HepG2 (cell line): ENCODE data around the gene MINDY3. TPM values are rescaled to one million over a fixed set of nuclear protein-coding genes. Genes with fewer than 3 reads are reported as not detected.

Experiments used
- ATAC-seq: fragments of 200-7000 bp; cut with Tn5 transposase; 3 replicates; pipeline ENCODE4 v1.9.1; 2020; ENCODE audit warnings: mild to moderate bottlenecking, moderate library complexity
- BruUV-seq: library from RNA; stranded (reverse); fragments of 400-500 nt; replicated peaks from 2 replicates; lab custom pipeline; 2021; lab: Mats Ljungman, UMichigan
- CTCF ChIA-PET: fragments of 300-600 bp; formaldehyde crosslinking; extraction: SDS; loops from one replicate; lab custom pipeline; 2021; ENCODE audit warnings: low total read pairs, inconsistent platforms, low intra/inter-chr PET ratio; lab: Yijun Ruan, JAX
- POLR2A ChIA-PET: fragments of 350-600 bp; sonication (Branson Sonifier 250); formaldehyde crosslinking; loops from one replicate; lab custom pipeline; 2020; ENCODE audit warnings: antibody characterized with exemption, inconsistent platforms; lab: Yijun Ruan, JAX
- DNase-seq: peaks from one replicate; pipeline ENCODE4 v3.0.0-alpha.2; 2015; ENCODE audit warnings: low spot score
- FAIRE-seq: peaks from 3 replicates; lab custom pipeline; 2011; peaks lifted over from hg19 to GRCh38; lab: Jason Lieb, UNC
- H2AFZ ChIP-seq: one replicate; pipeline ENCODE4 v1.6.1; 2011; ENCODE audit warnings: low read length, inconsistent platforms
- H3K27ac ChIP-seq: fragments of 300-600 bp; 3 replicates; pipeline ENCODE4 v1.8.0; 2011; ENCODE audit warnings: mixed run types, mild to moderate bottlenecking, mixed read lengths, low read length, inconsistent platforms; ENCODE audit not compliant: insufficient read depth; ENCODE audit errors: extremely low read length
- H3K27me3 ChIP-seq, 2 experiments: fragments of 200-600 bp in 1 of 2; 2 replicates in 1 of 2; 3 replicates in 1 of 2; pipeline versions ENCODE4 v1.6.0 to v1.8.0; 2011; ENCODE audit warnings: low read length in 2 of 2, mild to moderate bottlenecking in 2 of 2, moderate library complexity in 2 of 2, inconsistent platforms in 1 of 2; ENCODE audit not compliant: insufficient read depth in 2 of 2, control insufficient read depth in 1 of 2
- H3K36me3 ChIP-seq, 2 experiments: fragments of 200-600 bp in 1 of 2; replicated peaks in 1 of 2; 2 replicates in 1 of 2; 3 replicates in 1 of 2; pipeline versions ENCODE4 v1.5.1 to v1.8.0; 2011; ENCODE audit warnings: low read length in 2 of 2, inconsistent platforms in 1 of 2; ENCODE audit not compliant: insufficient read depth in 2 of 2, control insufficient read depth in 1 of 2
- H3K4me1 ChIP-seq: 2 replicates; pipeline ENCODE4 v1.5.1; 2012; ENCODE audit warnings: low read length, inconsistent platforms; ENCODE audit not compliant: insufficient read depth
- H3K4me2 ChIP-seq: 2 replicates; pipeline ENCODE4 v1.6.0; 2011; ENCODE audit warnings: low read depth, low read length, inconsistent platforms
- H3K4me3 ChIP-seq, 3 experiments: fragments of 200-600 bp in 1 of 3; sonication (generic), shearing (Covaris generic) in 1 of 3; replicated peaks in 1 of 3; 2 replicates each; pipeline ENCODE4 v1.5.1; 2011 to 2016; ENCODE audit warnings: low read length in 3 of 3, inconsistent platforms in 2 of 3, low read depth in 2 of 3, mild to moderate bottlenecking in 2 of 3, control low read depth in 1 of 3, mixed read lengths in 1 of 3; ENCODE audit not compliant: insufficient read depth in 1 of 3
- H3K79me2 ChIP-seq: one replicate; pipeline ENCODE4 v1.6.1; 2011; ENCODE audit warnings: low read length, inconsistent platforms; ENCODE audit not compliant: insufficient read depth
- H3K9ac ChIP-seq: 2 replicates; pipeline ENCODE4 v1.6.0; 2011; ENCODE audit warnings: mild to moderate bottlenecking, low read depth, low read length, inconsistent platforms; ENCODE audit not compliant: insufficient read depth
- H3K9me3 ChIP-seq: 2 replicates; pipeline ENCODE4 v1.5.1; 2012; ENCODE audit warnings: mild to moderate bottlenecking, low read length
- H4K20me1 ChIP-seq: 2 replicates; pipeline ENCODE4 v1.6.0; 2011; ENCODE audit warnings: inconsistent platforms, mild to moderate bottlenecking, low read length, moderate library complexity; ENCODE audit not compliant: insufficient read depth
- CEBPG ChIP-seq: IDR thresholded peaks from 2 replicates; pipeline ENCODE4 v1.6.1; 2016
- CHD4 ChIP-seq: fragments of 200-600 bp; sonication (generic); IDR thresholded peaks from 2 replicates; pipeline ENCODE4 v1.7.0; 2017; ENCODE audit warnings: mild to moderate bottlenecking, low read length, borderline replicate concordance
- E2F5 ChIP-seq: sonication (generic); formaldehyde crosslinking; conservative IDR thresholded peaks from 2 replicates; pipeline ENCODE4 v1.4.0; 2020; ENCODE audit warnings: missing genetic modification reagents
- FIP1L1 ChIP-seq: fragments of 200-400 bp; formaldehyde crosslinking; IDR thresholded peaks from 2 replicates; pipeline ENCODE4 v1.6.1; 2018; ENCODE audit warnings: low read depth, mild to moderate bottlenecking, low read length, moderate library complexity, borderline replicate concordance; ENCODE audit not compliant: insufficient read depth
- FOXK1 ChIP-seq: sonication (generic); formaldehyde crosslinking; IDR thresholded peaks from 2 replicates; pipeline ENCODE4 v1.4.0; 2020; ENCODE audit warnings: low read depth, missing genetic modification reagents, borderline replicate concordance
- MNT ChIP-seq: fragments of 450-650 bp; IDR thresholded peaks from 2 replicates; pipeline ENCODE4 v1.6.1; 2016
- NFYB ChIP-seq: sonication (generic); formaldehyde crosslinking; IDR thresholded peaks from 2 replicates; pipeline ENCODE4 v1.4.0; 2020; ENCODE audit warnings: missing genetic modification reagents
- NR2C2 ChIP-seq: sonication (generic); formaldehyde crosslinking; IDR thresholded peaks from 2 replicates; pipeline ENCODE4 v1.4.0; 2020; ENCODE audit warnings: missing genetic modification reagents, mild to moderate bottlenecking, moderate library complexity, borderline replicate concordance
- ZGPAT ChIP-seq: IDR thresholded peaks from 2 replicates; pipeline ENCODE4 v1.6.1; 2016; ENCODE audit warnings: mild to moderate bottlenecking
- ZNF275 ChIP-seq: sonication (generic); formaldehyde crosslinking; IDR thresholded peaks from 2 replicates; pipeline ENCODE4 v1.8.0; 2022; ENCODE audit warnings: missing genetic modification reagents, mild to moderate bottlenecking, inconsistent platforms, borderline replicate concordance
- ZNF430 ChIP-seq: sonication (generic); formaldehyde crosslinking; IDR thresholded peaks from 2 replicates; pipeline ENCODE4 v1.9.0; 2021; ENCODE audit warnings: mild to moderate bottlenecking, missing genetic modification reagents
- ZNF616 ChIP-seq: sonication (generic); formaldehyde crosslinking; IDR thresholded peaks from 2 replicates; pipeline ENCODE4 v1.5.0; 2020; ENCODE audit warnings: low read depth, mild to moderate bottlenecking, missing genetic modification reagents
- ZSCAN31 ChIP-seq: sonication (generic); formaldehyde crosslinking; IDR thresholded peaks from 2 replicates; pipeline ENCODE4 v1.5.0; 2020; ENCODE audit warnings: low read depth, mild to moderate bottlenecking, missing genetic modification reagents
- WGBS: methylation state at CpG from one replicate; pipeline ENCODE4 v1.1.6; 2017; ENCODE audit warnings: low lambda C conversion rate; 5-methylcytosine and 5-hydroxymethylcytosine counted together
- in situ Hi-C: cut with HindIII; loops from 2 replicates; pipeline ENCODE4 v1.10.0; 2017; ENCODE audit warnings: low pct_unique_long_range_greater_than_20kb; ENCODE audit not compliant: extremely low pct_ligation_motif_present
- intact Hi-C: fragments of 100-400 bp; cut with micrococcal nuclease; formaldehyde crosslinking; loops from one replicate; pipeline ENCODE4 v1.10.0; 2022; ENCODE audit not compliant: unreplicated experiment
- polyA plus RNA-seq, 8 experiments: library from polyadenylated mRNA; depleted of rRNA in 3 of 8; stranded (reverse) in 7 of 8; unstranded in 1 of 8; fragments of >200 nt; fragmentation: Illumina TruSeq in 4 of 8; extraction: Trizol in 4 of 8; gene quantifications; 2 replicates each; pipeline versions ENCODE4 v1.2.1 to v1.2.3, GENCODE V29; 2011 to 2016; ENCODE audit warnings: low read depth in 4 of 8, missing spikeins in 1 of 8, mixed read lengths in 1 of 8; ENCODE audit not compliant: insufficient read depth in 1 of 8
- total RNA-seq, 5 experiments: library from RNA; depleted of rRNA; stranded (reverse); fragments of >200 nt; fragmentation: Illumina TruSeq; extraction: Trizol; gene quantifications; 2 replicates each; pipeline ENCODE4 v1.2.3, GENCODE V29; 2016; ENCODE audit warnings: low read depth in 1 of 5

Gene MINDY3
- total and polyA plus RNA-seq, 2 of the 13 experiments (the other 11 are each of a cell fraction or from before 2014, with no cell fraction given): 6.4 to 17.5 TPM

GRCh38 chr10:15877836-15878576, 17.7 kb upstream of the MINDY3 start:
- CTCF ChIA-PET: interaction anchor here (1.6 kb wide), 1 partner anchor 667 kb away, joined by 9 read pairs; no protein-coding TSS in a partner anchor
- Histone ChIP-seq H3K9ac (peak overlapping the region; percentile 37), H4K20me1 (no peaks in the 10 kb centered on the region), H3K27me3 (no peaks in the 10 kb centered on the region), H2AFZ (peak overlapping the region; percentile 92), H3K9me3 (no peaks in the 10 kb centered on the region), H3K4me3 (peak overlapping the region; percentile 46 to 77 (median 61)), H3K4me2 (peak overlapping the region; percentile 97), H3K27ac (no peak overlapping the region), H3K4me1 (peaks cover 18% of the 10 kb centered on the region; the same call in 1 of the 2 replicates), H3K79me2 (no peaks in the 10 kb centered on the region), H3K36me3 (no peaks in the 10 kb centered on the region)
- WGBS: 36% methylated on average over 2 of the region's 14 CpGs
- in situ Hi-C loops (loop anchor here (25.0 kb wide), 2 partner anchors 659 to 909 kb away; no protein-coding TSS in a partner anchor), intact Hi-C loops (loop anchor here (5.0 to 10.0 kb wide), 3 partner anchors 667 to 1554 kb away; partner anchors contain the start of gene RSU1)
- peak; percentile 45 for DNase-seq
- no TSS peak for BruUV-seq
- no peak for FAIRE-seq
- peak; percentile 94 for ATAC-seq
- POLR2A ChIA-PET: interaction anchor here (1.8 kb wide), 1 partner anchor 18 kb away, joined by 10 read pairs; the partner anchor contains the start of gene MINDY3
- TF ChIP-seq CEBPG (CRISPR knock-in tag) (peak; percentile 4; the same call in 1 of the 2 replicates), ZNF430 (CRISPR knock-in tag) (no peak), CHD4 (no peak), FIP1L1 (no peak), ZNF616 (CRISPR knock-in tag) (no peak), NR2C2 (peak; percentile 49; the same call in 1 of the 2 replicates), MNT (no peak), ZGPAT (CRISPR knock-in tag) (peak; percentile 29; the same call in 1 of the 2 replicates), ZNF275 (CRISPR knock-in tag) (no peak), ZSCAN31 (no peak), E2F5 (CRISPR knock-in tag) (no peak), NFYB (CRISPR knock-in tag) (no peak), FOXK1 (CRISPR knock-in tag) (peak; percentile 70)
